HG02571 (cell line): Measurements from ENCODE around the gene TXNDC12.
"Not testable (repeated sequence)": the region's sequence is repeated elsewhere in the genome, so short reads cannot be mapped to it uniquely, and the experiment has no call there.

Experiments
- ATAC-seq: cut with Tn5 transposase; IDR thresholded peaks from one replicate; pipeline ENCODE4 v1.9.1; 2021; ENCODE audit warnings: mild to moderate bottlenecking, moderate library complexity; ENCODE audit not compliant: unreplicated experiment

TXNDC12 gene

DNA sequence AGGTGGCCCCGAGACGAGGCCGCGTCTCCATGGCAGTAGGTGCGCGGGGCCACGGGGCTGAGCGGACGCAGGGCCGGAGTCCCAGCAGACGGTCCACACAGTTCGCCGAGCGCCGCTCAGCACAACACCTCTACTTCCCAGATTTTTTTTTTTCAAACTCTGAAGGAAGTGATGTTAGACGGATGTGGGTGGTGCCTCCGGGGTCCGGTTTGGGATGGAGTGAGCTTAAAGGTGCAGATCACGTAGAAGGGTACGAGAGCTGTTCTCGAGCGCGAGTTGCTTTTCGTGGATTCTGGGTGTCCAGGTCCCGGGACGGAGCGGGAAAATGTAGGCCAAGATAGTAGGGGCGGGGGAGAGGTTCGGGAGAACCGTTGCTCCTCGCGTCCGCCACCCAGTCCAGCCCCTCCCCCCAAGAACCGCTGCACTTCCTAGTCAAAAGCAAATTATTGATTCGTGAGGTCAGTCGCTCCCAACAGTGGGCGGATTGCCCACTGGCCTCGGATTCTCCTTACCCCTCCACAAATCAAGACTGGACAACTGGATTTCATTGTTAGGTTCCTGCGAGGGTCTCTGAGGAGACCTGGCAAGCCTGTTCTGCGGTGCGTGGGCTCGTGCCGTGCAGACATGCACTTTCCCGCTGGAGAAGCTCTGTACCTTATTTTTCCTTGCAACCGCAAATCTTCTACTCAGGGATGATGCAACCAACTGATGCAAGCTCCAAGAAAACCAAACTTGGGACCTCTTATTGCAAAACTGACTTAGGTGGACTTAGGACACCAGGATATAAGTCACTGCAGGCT, at the start of gene TXNDC12:
Gene TXNDC12, minus strand, starts transcription at position 126 of the 800 bp plus-strand sequence. Its CDS starts 95 bp downstream, at position 31.
- peak; percentile 37 for ATAC-seq

- no peak for ATAC-seq
Observed at GRCh38 chr1:52102336-52103013, 47.5 kb upstream of the TXNDC12 start.

DNA sequence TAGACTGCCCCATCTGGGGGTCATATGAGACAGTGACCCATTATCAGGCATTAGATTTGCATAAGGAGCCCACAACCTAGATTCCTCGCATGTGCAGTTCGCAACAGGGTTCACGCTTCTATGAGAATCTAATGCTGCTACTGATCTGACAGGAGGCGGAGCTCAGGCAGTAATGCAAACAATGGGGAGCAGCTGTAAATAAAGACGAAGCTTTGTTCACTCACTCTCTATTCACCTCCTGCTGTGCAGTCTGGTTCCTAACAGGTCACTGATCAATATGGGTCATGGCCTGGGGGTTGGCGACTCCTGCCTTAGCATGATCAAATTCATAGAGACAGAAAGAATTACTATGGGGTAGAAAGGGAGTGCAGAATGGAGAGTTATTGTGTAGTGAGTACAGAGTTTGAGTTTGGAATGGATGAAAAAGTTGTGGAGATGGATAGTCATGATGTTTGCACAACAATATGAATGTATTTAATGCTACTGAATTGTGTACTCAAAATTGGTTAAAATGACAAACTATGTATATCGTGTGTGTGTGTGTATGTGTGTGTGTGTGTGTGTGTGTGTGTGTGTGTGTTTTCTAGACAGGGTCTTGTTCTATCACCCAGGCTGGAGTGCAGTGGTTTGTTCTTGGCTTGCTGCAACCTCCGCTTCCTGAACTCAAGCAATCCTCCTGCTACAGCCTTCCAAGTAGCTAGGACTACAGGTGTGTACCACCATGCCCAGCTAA, 43.3 kb upstream of the TXNDC12 start:
- ATAC-seq: no peak

DNA sequence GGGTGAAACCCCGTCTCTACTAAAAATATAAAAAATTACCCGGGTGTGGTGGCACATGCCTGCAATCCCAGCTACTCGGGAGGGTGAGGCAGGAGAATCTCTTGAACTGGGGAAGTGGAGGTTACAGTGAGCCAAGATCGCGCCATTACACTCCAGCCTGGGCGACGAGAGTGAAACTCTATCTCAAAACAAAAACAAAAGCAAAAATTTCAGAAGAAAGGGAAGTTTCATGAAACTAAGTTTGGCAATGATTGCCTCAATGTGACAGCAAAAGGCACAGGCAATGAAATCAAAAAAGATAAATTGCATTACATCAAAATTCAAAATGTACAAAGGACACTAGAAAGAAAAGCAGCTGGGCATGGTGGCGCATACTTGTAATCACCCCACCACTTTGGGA, 41.2 kb upstream of the TXNDC12 start:
- ATAC-seq: no peak

DNA sequence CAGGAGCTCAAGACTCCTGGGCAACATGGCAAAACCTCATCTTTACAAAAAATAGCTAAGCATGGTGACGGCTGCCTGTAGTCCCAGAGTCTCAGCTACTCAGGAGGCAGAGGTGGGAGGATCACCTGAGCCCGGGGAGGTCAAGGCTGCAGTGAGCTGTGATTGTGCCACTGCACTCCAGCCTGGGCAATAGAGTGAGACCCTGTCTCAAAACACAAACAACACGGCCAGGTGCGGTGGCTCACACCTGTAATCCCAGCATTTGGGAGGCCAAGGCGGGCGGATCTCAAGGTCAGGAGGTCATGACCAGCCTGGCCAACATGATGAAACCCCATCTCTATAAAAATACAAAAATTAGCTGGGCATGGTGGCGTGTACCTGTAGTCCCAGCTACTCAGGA, 39.3 kb upstream of the TXNDC12 start:
- ATAC-seq: not testable (repeated sequence)

GRCh38 chr1:52087892-52088291, 32.9 kb upstream of the TXNDC12 start:
- ATAC-seq: not testable (repeated sequence)

- no peak for ATAC-seq
Observed at GRCh38 chr1:52080014-52080415, 25.0 kb upstream of the TXNDC12 start.

DNA sequence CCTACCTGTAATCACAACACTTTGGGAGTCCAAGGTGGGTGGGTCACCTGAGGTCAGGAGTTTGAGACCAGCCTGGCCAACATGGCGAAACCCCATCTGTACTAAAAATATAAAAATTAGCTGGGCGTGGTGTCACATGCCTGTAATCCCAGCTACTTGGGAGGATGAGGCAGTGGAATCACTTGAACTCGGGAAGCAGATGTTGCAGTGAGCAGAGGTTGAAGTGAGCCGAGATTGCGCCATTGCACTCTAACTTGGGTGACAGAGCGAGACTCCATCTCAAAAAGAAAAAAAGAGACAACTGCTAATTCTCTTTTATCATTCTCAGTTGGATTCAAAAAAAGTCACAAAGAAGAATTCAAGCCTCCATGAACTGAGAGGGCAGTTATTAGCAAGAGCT, 22.3 kb upstream of the TXNDC12 start:
- ATAC-seq: not testable (repeated sequence)

DNA sequence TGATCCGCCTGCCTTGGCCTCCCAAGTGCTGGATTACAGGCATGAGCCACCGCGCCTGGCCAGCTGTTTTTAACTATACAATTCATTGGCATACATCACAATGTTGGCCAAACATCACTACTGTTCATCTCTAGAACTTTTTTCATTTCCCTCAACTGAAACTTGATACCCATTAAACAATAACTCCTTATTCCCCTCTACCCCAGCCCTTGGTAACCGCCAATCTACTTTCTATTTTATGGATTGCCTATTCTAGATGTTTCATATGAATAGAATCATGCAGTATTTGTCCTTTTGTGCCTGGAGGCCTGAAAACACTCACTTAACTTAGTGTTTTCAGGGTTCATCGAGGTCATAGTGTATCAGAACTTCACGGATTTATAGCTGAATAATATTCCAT, 17.3 kb upstream of the TXNDC12 start:
- no peak for ATAC-seq

DNA sequence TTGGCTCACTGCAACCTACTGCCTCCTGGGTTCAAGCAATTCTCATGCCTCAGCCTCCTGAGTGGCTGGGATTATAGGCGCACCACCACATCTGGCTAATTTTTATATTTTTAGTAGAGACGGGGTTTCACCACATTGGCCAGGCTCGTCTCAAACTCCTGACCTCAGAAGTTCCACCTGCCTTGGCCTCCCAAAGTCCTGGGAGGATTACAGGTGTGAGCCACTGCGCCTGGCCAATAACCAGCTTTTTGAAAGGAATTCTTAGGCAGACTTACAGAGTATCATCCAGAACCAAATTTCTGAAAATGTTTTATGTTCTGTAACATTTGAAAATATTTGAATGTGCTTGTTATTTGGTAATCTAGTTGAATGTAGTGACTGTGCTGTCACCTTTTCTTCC, 15.7 kb upstream of the TXNDC12 start:
- no peak for ATAC-seq

- ATAC-seq: no peak
Observed at GRCh38 chr1:52063192-52063591, 8.2 kb upstream of the TXNDC12 start.

- no peak for ATAC-seq
Observed at GRCh38 chr1:52060822-52061221, 5.8 kb upstream of the TXNDC12 start.

- no peak for ATAC-seq
Observed at GRCh38 chr1:52059888-52060287, 4.9 kb upstream of the TXNDC12 start.

GRCh38 chr1:52059321-52059720, 4.3 kb upstream of the TXNDC12 start:
- ATAC-seq: no peak

DNA sequence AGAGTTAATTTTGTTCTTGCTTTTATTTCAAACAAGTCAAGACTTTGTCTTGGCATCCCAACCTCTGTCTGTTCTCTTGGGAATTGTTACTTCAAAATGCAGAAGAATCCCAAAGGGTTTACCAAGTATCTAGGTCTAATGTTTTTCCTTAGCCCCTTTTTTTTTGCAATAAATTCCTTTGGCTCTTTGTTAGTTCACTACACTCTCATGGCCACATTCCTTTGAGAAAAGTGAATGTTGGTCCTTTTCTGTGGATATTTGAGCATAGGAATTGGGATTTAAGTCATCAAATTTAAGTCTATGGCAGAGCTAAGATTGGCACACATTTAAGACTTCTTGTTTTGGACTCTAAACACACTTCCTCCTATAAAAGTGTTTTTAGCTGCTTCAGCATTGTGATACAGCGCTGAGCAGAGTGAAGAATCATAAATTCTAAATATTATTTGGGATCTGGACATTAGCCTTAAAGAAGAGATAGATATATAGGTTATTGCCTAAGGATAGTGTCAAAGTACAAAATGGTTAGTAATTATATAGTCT, 3.0 kb upstream of the TXNDC12 start:
- ATAC-seq: no peak

GRCh38 chr1:52057255-52057654, 2.3 kb upstream of the TXNDC12 start:
- ATAC-seq: no peak

- no peak for ATAC-seq
Observed at GRCh38 chr1:52056937-52057231, 1.9 kb upstream of the TXNDC12 start.

DNA sequence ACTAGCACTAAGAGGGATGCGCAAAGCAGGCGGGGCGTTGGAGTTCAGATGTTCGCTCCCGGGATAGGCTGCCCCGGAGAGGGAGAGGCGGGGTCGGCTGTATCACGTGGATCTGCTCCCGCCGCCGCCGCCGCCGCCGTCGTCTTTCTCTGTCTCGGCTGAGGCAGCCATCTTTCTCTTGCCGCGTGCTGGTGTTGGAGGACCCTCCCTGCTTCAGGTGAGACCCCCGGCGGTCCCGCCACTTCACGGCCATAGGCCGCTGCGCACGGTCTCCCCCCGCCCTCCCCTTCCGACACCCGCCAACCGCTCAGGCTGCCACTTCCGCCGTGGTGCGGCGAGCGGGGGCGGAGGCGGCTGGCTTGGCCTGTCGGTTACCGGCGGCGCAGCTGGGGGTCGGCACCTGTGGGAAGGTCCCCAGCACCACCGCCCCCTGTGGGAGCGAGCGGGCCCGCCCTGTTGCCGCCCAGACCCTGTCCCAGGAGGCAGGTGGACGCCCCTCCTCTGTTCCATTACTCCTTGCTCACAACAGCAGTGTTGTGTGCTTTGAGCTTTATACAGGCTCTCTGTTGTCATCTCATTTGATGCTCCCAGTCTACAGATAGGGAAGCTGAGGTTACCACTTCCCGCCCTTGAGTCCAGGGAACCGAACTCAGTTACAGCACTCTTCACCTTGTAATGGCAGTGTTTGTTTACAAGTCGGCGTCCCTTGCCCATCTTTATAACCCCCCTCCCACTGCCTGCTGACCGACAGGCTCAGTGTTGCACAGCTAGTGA, 1.4 kb upstream of the TXNDC12 start, which contains the start of gene BTF3L4:
Gene BTF3L4, plus strand, starts transcription at position 133 of the 774 bp plus-strand sequence. CDS start 3,553 bp downstream, outside the sequence.
- peak; percentile 86 for ATAC-seq

- ATAC-seq: no peak
Observed at GRCh38 chr1:52055866-52056162, 823 bp upstream of the TXNDC12 start.

DNA sequence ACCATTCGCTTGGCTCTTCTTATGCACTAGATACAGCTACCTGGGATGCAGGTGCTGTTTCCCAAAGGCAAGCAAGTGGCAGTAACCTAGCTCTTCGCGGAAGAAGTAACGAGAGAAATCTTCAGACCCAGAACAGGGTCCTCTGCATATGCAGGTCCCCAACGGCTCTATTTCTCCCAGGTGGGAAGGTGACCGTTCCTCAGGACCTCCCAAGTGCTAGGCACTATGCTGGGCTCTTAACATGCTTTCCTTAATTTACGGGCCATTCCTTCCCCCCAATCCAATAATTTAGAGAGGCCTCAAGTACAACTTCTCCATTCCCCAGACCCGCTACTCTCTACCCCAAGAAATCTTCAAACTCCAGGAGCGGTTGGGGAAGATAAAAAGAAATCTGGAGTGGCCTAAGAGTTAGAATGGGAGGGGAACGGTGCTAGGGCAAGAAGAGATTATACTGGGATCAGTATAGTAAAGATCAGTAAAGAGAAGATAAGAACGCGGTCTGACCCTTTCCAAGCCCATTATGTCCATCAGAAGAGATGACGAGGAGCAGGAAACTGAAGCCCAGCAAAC, 410 bp downstream of the TXNDC12 start:
- no peak for ATAC-seq

DNA sequence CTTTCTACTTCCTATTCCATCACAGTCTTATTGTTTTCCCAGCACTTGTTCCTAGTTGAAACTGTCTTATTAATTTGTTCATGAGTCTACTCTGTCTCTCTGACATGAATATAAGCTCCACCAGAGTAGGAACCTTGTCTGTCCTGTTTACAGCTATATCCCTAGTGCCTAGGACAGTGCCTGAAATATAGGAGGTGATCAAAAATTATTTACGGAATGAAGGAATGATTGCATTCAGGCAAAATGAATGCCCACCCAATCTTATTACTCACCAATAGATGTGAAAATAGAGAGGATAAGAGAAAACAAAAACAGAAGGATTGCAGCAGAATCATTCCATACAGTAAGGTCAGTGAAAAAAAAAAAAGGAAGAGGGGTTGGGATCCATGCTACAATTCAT, 1.1 kb downstream of the TXNDC12 start:
- ATAC-seq: no peak
